ENCODE measurements around the gene CKMT1A.
"Not testable (repeated sequence)": the region's sequence is repeated elsewhere in the genome, so short reads cannot be mapped to it uniquely, and the experiment has no call there.

The CKMT1A gene

DNA sequence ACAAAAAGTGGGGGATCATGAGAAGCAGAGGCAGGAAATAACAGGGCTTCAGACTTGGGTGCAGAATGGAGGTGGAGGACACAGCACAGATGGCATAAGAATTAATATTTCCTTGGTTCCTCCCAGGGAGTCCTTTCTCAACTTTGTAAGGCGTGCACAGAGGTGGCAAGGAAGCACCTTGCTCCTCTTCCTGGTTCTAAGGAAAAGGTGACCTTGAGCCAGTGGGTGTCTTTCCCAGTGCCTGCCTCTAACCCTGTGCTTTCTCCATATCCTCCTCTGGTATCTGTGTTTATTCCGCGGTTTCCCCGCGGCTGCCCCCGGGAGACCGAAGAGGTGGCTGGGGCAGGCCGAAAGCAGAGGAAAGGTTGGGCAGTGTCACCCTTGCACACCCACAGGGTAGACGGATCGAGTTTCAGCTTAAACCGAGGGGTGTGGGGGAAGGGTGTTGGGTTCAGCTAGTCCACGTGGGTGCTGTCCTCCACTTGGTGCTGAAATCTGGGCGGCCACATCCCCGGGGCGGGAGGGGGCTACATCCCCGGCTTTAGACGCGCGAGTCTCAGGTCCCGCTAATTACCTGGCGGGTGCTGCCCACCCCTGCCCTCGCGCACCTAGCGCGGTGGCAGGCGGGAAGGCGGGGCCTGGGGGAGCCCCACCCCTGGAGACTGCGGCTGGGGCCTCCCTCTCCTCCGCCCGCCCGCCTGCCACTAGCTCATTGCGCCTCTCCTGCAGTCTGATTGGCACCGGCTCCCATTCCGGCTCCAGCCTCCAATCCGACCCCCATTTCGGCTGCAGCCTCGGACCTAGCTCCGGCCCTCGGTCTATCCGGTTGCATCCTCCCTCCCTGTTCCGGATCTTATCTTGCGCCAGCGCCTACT is at the start of gene CKMT1A:
CKMT1A (plus strand) TSS at position 712 of the 875 bp plus-strand sequence. CDS start 192 bp downstream, outside the sequence.
- intact Hi-C loops (cut with DNase I); DNase-seq: not testable (repeated sequence)

DNA sequence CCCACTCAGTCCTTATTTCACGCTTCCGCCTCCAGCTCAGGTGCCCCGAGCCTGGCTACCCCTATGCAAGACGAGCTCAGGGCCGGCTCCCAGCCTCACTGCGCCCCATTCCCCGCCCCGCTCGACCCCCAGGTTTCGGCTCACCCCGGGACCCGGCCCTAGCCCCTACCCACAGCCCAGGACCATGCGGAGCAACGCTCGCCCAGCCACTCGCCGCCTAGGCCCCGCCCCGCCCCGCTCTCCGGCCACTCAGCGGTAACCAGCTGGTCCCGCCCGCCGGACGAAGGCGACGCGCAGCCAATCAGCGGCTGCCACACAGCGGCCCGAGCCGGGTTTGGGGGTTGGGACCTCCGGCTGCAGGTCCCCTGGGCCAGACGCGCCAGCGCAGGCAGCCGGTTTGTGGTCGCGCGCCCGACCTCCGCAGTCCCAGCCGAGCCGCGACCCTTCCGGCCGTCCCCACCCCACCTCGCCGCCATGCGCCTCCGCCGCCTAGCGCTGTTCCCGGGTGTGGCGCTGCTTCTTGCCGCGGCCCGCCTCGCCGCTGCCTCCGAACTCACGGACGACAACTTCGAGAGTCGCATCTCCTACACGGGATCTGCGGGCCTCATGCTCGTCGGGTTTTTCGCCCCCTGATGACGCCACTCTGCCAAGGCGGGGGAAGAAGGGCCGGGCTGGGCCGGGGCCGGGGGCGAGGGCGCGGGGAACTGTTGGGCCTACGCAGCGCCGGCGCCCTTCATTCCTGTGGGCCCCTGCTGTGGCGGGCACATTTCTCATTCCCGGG is 44.8 kb upstream of the CKMT1A start, which contains the start of gene CATSPER2:
CATSPER2 (minus strand) TSS at position 196 of the 781 bp plus-strand sequence. CDS start 783 bp downstream, outside the sequence.
- intact Hi-C loops (cut with DNase I): no loop called here
- DNase-seq: peak in 1 of 10 donors; percentile 79

DNA sequence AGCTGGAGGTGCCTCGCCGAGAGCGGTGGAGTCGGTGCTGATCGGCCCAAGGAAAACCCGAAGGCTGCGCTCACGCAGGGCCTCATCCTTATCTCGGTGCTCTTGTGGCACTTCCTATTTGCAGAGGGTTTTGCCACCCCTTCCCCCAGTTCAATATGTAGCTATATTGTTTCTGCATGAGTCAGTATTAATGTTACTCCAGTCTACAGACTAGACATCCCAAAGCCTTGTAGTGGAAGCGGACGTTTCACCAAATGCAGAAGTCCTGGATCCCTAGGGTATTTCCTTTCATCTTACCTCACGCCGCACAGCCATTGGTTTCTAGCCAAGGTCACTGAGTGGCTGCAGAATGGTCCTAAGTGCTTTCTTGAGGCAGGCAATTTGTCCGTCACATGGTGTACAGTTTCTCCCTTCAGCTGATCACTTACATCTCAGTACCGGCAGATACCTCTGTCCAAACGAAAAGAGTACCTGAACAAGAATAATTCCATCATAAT is 44.2 kb upstream of the CKMT1A start:
- intact Hi-C loops (cut with DNase I); DNase-seq: not testable (repeated sequence)

GRCh38 chr15:43659727-43660126 is 33.9 kb upstream of the CKMT1A start:
- DNase-seq; intact Hi-C loops (cut with DNase I): not testable (repeated sequence)

DNA sequence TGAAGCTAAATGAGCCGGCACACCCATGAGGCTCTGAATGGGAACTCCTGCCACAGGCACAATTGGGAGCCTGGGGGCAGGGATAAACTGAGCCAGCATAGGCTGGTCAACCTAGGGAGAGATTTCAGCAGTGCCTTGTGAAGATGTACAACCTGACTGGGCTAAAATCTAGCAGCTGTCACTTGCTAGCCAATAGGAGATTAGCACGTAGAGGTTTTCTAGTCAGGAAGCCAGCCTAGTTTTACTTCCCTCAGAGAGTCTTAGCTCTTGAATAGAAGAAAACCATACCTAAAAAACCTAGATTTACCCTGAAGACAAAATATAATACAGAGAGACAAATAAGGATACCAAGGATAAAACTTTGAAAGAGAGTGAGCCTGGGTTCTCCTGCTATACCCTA is 31.4 kb upstream of the CKMT1A start:
- intact Hi-C loops (cut with DNase I): not testable (repeated sequence)

DNA sequence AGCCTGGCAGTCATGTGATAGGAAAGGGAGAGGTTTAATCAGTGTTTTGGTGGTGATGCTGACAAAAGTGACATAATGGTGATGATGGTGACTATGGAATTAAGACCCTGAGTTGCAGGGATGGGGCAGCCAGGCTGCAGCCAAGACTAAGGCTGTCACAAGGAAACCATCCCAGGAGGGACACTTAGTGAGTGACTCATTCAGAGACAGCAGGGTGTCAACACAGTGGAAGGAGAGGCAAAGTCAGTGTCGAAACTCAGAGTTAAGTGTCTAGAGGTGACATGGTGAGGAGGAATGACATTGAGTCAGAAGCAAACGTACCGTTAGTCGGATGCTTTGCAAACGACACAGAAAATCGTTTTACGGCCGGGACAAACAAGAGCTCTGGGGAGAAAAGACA is 30.3 kb upstream of the CKMT1A start:
- intact Hi-C loops (cut with DNase I); DNase-seq: not testable (repeated sequence)

More for the DNA sequence above, 31.4 kb upstream of the CKMT1A start:
- not testable (repeated sequence) for DNase-seq

DNA sequence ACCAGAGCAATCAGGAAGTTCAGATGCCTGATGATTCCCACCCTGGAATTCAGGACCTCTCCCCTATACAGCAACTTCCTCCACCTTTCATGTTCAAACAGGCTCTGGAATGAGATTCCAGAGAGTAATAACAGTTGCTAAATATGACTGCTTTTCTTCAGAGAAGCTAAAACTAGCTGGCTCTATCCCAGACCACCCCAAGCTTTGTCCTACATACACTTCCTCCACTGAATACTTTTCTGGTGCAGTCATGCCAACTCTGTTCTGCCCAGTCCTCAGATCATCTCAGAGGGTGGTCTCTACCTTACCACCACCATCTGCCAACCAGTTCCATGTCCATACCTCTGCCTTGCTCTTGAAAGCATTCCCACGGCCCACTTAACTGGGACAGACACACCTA is 27.5 kb upstream of the CKMT1A start:
- DNase-seq; intact Hi-C loops (cut with DNase I): not testable (repeated sequence)

GRCh38 chr15:43674175-43674574 is 19.5 kb upstream of the CKMT1A start:
- intact Hi-C loops (cut with DNase I); DNase-seq: not testable (repeated sequence)

DNA sequence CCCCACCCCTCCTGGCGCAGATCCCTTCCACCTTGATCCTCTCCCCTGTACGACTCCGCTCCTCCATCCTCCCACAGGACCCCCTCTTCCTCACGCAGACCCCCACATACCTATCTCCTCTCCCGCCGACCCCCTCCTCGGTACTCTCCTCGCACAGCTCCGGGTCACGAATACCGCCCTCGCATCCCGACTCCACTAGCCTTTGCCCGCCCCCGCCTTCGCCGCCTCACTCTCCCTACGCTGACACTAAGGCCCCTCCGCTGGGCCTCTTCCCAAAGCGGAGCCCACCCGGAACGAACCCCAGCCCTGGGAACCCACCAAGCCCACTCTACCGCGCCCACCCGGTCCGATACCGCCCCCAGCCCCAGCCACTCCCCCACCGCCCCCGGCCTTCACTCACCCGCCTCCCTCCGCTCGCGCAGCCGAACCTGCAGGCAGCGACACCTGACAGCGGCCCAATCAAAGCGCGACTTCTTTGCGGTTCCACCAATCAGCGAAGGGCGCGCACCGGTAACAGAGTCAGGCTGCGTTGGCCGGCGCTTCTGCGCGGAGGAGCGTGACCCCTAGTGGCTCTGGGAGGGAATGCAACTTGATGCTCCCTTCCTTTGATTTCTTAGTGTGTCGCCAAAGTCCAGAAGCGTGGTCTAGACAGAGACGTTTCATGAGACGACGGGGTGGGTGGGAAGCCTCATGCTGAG is 3.9 kb upstream of the CKMT1A start:
- intact Hi-C loops (cut with DNase I); DNase-seq: not testable (repeated sequence)

- intact Hi-C loops (cut with DNase I); DNase-seq: not testable (repeated sequence)
These were observed 980 bp upstream of the CKMT1A start for GRCh38 chr15:43692679-43693078.

DNA sequence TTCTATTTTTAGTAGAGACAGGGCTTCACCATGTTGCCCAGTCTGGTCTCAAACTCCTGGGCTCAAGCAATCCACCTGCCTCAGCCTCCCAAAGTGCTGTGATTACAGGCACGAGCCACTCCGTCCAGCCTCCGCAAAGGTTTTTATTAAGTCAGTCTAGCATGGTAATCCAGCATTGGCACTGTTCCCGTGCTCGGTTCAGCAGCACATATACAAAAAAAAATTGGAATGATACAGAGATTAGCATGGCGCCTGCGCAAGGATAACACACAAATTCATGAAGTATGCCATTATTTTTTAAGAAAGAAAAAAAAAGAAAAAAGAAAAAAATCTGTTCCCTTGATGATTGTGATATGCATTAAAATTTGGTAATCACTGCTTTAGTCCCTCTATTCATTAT is 8.5 kb downstream of the CKMT1A start:
- no peak for DNase-seq
- intact Hi-C loops (cut with DNase I): no loop called here

- intact Hi-C loops (cut with DNase I): no loop called here
- DNase-seq: no peak
These were observed 9.2 kb downstream of the CKMT1A start for GRCh38 chr15:43702701-43703424.

GRCh38 chr15:43710431-43711131 is 16.9 kb downstream of the CKMT1A start:
- DNase-seq; intact Hi-C loops (cut with DNase I): not testable (repeated sequence)

DNA sequence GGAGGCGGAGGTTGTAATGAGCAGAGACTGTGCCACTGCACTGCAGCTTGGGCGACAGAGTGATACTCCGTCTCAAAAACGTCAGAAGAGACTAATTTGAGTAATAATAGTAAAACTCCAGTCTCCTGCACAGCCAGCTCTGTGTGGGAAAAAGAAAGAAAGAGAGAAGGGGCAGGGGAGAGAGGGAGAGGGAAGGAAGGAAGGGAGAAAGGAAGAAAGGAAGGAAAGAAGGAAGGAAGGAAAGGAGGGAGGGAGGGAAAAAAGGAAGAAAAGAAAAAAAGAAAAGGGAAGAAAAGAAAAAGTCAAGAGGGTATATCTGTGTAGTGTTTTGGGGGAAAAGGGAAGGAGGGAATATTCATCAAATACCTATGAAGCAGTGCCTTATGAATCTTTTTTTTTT is 29.5 kb downstream of the CKMT1A start:
- DNase-seq: no peak
- intact Hi-C loops (cut with DNase I): no loop called here

DNA sequence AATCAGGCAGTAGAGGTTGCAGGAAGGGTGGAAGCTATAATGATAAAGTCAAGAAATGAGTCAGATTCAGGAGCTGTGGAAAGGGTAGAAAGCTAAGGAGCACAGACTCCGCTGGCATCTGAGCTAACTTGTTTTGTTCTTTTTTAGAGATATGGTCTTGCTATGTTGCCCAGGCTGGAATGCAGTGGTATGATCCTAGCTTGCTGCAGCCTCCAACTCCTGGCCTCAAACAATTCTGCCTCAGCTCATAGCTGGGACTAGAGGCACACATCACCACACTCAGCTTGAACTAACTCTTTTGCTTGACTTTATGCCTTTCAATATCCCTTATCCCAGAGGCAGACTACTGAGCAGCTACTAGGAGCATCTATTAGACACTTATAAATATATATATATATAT is 32.6 kb downstream of the CKMT1A start:
- DNase-seq; intact Hi-C loops (cut with DNase I): not testable (repeated sequence)

DNA sequence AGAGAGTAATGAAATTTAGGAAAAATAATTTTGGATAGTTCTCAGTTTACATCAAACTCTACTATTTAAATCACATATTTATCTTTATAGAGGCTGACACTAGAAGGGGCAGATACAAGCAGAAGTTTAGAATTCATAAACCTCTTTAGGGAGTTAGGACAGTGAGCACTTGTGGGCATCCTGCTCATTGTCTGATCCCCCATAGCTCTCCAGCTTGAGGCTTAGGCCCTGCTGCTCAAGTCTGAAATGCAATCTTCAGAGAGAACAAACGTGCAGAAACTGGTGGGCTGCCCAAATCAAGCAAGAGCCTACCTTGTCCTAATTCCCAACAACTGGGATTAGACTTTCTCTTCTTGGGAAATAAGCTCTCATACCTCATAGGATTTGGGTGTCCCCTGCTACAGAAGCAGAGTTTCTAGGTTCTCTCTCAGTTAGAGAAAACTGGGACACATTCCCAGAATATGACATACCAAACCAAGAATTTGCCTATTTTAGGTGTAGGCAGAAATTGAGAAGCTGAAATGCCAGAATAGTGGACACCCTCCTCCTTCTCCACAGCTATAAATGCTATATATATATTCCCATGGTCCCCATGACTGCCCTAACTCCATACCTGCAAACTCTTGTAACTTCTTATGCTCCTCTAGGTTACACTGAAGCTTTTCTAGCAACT is 34.5 kb downstream of the CKMT1A start:
- DNase-seq; intact Hi-C loops (cut with DNase I): not testable (repeated sequence)

- intact Hi-C loops (cut with DNase I): no loop called here
- no peak for DNase-seq
These were observed 41.8 kb downstream of the CKMT1A start for GRCh38 chr15:43735416-43735815.

- intact Hi-C loops (cut with DNase I): loop anchor here (5.0 kb wide), 1 partner anchor 46 kb away; the partner anchor contains the start of gene SERF2
- DNase-seq: peak; percentile 92 to 99 (median 94)
These were observed 52.7 kb downstream of the CKMT1A start, which contains the start of gene PDIA3 for GRCh38 chr15:43746245-43746902. Gene PDIA3, plus strand, starts transcription at chr15:43746438. Its CDS starts 102 bp downstream, at chr15:43746540.

Measured in posterior cingulate gyrus (tissue), 11 donors.